GM19455 (cell line): ENCODE data around the gene TMEM63B.
"Not testable (repeated sequence)": the region's sequence is repeated elsewhere in the genome, so short reads cannot be mapped to it uniquely, and the experiment has no call there.

Experiments used
- ATAC-seq: cut with Tn5 transposase; IDR thresholded peaks from one replicate; pipeline ENCODE4 v1.9.1; 2021; ENCODE audit not compliant: unreplicated experiment

TMEM63B gene

GRCh38 chr6:44142835-44143234, 15.5 kb downstream of the TMEM63B start:
- ATAC-seq, result no peak

DNA sequence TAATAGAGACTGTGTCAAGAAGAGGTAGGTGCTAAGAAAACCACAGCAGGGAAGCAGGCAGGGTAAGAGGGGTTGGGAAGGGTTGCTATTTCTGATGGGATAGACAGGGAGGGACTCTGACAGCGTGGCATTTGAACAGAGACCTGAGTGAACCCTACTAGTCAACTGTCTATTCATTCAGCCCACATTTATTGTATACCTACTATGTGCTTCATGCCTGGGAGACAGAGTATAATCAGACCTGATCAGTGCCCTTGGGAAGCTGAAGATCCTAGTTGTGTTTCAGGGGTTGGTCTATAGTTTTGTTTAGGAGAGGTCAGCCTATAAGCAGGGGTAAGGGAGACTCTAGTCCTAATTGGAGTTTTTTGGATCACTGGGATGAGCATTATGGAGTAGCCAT, 16.4 kb downstream of the TMEM63B start:
- ATAC-seq, result no peak

- not testable (repeated sequence) for ATAC-seq
These were observed 17.2 kb downstream of the TMEM63B start for GRCh38 chr6:44144536-44144935.

DNA sequence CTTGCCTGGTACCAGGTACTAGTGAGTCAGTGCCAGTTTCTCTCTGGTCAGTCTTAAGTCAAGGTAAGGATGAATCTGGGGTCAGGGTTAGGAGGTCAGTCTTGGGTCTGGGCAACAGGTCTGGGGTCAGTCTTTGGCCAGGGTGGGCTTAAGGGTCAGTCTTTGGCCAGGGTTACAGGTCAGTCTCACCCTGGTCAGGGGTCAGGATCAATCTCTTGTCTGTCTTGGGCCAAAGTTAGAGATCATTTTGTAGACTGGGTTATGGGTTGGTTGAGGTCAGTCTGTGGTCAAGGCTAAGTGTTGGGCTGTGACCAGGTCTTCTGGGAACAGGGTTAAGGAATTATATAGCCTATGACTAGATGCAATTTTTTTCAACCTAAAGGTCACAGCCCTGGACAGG, 18.5 kb downstream of the TMEM63B start:
- ATAC-seq, result no peak

GRCh38 chr6:44146685-44147084, 19.3 kb downstream of the TMEM63B start:
- no peak for ATAC-seq

- ATAC-seq, result no peak
These were observed 19.9 kb downstream of the TMEM63B start for GRCh38 chr6:44147256-44147655.

DNA sequence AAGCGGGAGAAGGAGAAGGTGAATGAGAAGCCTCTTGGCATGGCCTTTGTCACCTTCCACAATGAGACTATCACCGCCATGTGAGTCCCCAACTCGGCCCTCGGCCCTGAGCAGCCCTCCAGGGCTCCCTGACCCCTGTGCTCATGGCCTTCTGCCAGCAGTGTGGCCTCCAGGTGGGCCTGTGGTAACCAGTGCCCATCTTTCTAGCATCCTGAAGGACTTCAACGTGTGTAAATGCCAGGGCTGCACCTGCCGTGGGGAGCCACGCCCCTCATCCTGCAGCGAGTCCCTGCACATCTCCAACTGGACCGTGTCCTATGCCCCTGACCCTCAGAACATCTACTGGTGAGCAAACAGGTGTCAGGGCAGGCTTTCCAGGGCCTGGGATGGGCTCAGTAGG, 21.0 kb downstream of the TMEM63B start:
- no peak for ATAC-seq

- ATAC-seq, result no peak
These were observed 22.1 kb downstream of the TMEM63B start for GRCh38 chr6:44149369-44150012.

DNA sequence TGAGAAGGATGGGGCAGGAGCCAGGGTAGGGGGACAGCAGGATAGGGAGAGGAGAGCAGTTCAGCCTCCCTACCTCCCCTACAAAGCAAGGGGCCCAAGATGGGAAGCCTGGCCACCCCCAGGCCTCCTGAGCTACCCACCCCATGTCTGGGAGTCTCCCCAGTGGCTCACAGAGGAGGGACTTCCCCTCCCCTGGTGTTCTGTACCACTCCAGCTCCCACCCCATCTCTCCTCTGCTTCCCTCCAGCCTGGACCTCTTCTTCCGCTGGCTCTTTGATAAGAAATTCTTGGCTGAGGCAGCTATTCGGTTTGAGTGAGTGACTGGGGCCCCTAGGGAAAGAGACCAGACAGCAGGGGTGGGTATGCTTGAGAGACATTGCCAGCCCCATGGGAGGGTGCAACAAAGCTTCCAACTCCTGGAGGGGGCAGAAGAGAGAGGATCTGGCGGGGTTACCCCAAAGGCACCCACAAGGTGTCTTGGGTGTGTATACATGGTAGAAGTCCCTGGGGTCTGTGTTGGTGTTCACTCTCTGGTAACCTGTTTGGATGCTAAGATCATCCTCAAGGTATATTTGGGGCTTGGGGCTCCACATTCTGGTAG, 23.1 kb downstream of the TMEM63B start:
- ATAC-seq, result no peak

DNA sequence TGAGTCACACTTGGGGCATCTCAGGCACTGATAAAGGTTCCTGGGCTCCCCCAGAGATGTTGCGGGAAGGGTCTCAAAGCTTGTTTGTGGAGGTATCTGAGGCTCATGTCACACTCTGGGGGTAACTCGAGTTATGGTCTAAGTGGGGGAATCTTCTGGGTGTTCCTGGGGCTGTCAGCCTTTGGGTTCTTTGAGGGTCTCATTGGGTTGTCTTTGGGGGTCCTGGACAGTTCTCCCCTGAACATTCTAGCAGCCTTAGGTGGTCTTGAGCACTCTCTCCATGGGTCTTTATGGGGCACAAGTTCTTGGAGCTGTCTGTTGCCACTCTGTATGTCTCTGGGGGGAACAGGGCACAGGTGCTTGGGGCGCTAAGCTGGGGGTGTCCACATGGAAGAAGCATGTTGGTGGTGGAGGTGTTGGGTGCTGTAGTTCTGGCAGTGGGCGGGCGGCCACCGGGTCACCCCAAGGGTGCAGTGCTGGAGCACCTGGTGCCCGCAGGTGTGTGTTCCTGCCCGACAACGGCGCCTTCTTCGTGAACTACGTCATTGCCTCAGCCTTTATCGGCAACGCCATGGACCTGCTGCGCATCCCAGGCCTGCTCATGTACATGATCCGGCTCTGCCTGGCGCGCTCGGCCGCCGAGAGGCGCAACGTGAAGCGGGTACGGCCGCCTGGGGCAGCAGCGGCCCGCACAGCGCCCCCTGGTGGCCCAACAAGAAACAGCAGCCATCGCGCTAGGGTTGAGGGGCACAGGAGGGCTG, 24.2 kb downstream of the TMEM63B start:
- ATAC-seq, result peak; percentile 69

DNA sequence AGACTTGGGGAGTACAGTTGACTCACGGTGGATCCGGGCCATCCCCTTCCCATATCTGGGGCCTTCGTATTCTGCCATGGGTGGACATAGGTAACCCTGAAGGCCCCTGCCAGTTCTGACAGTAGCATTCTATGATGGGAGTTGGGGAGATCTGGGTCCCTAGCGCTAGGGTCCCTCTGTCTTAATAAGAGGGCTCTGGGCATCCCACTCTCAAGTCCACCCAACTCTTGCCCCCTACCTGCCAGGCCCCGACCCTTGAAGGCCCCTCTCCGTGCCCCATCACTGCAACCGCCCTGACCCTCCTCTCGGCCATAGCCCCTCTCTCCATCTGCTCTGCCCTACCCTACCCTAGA, 24.7 kb downstream of the TMEM63B start:
- no peak for ATAC-seq

DNA sequence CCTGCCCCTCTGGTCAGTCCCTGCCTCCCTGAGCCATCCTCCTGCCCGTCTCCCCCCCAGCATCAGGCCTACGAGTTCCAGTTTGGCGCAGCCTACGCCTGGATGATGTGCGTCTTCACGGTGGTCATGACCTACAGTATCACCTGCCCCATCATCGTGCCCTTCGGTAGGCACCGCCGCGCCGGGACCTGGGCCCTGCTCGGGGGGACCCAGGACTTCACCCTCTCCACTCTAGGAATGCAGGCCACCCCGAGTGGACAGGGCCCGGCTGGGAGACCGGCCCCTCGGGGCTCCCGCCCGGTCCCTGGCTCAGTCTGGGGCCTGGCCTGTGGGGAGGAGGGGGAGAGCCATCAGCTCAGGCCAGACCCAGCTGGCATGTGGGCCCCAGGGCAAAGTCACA, 25.2 kb downstream of the TMEM63B start:
- no peak for ATAC-seq

DNA sequence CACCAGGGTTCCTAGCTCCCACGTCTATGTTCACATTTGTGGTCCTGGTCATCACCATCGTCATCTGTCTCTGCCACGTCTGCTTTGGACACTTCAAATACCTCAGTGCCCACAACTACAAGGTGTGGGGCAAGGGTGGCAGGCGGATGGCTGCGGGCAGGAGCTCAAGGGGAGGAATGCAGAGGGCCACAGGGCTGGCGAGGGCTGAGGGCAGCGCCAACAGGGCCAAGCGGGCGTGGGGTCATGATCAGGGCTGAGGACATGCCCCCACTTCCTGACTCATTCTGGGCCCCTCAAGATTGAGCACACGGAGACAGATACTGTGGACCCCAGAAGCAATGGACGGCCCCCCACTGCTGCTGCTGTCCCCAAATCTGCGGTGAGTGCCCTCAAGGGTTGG, 26.7 kb downstream of the TMEM63B start:
- ATAC-seq, result no peak

GRCh38 chr6:44156494-44157151, 29.3 kb downstream of the TMEM63B start:
- ATAC-seq, result no peak

DNA sequence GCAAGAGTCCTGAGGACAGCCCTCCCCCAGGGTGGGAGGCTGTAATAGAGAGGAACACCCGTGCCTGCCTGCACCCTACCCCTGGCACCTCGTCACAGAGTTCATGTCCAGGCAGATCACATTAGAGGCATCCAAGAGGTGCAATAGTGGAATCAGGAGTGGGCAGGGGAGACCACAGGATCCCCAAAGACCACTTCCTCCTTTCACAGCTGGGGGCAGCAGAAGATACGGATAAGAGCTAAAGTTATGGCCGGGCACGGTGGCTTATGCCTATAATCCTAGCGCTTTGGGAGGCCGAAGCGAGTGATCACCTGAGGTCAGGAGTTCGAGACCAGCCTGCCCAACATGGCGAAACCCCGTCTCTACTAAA, 29.8 kb downstream of the TMEM63B start:
- ATAC-seq, result no peak

GRCh38 chr6:44158770-44159228, 31.4 kb downstream of the TMEM63B start, which contains the start of gene CAPN11:
CAPN11 (plus strand) TSS chr6:44158820; CDS start chr6:44158849, 29 bp downstream.
- no peak for ATAC-seq

- no peak for ATAC-seq
These were observed 34.6 kb downstream of the TMEM63B start for GRCh38 chr6:44161997-44162338.

- ATAC-seq, result no peak
These were observed 35.7 kb downstream of the TMEM63B start for GRCh38 chr6:44162876-44163625.

DNA sequence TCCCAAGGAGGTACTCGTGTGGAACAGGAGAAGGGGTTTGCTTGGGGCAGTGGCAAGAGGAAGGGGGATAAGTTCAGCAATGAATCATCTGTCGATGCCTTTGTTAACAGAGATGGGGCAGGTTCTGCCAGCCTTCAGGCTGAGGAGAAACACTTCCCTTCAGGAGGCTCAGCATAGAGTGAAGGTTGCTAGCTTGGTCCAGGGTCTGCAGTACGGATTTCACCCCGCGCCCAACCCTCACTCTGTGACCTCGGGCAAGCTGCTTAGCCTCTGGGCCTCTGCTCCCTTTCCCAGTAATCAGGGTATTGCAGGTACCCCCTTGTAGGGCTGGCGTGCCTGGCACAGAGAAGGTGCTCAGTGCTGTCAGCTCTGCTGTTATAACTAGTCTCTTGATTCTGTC, 38.8 kb downstream of the TMEM63B start:
- no peak for ATAC-seq

- no peak for ATAC-seq
These were observed 39.3 kb downstream of the TMEM63B start for GRCh38 chr6:44166591-44167184.

DNA sequence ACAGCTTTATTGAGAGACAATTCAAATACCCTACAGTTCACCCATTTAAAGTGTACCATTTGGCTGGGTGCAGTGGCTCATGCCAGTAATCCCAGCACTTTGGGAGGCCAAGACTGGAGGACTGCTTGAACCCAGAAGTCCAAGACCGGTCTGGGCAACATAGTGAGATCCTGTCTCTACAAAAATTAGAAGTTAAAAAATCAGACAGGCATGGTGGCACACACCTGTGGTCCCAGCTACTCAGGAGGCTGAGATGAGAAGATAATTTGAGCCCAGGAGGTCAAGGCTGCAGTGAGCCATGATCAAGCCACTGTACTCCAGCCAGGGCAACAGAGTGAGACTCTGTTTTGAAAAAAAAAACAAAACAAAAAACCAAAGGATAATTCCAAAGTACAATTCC, 40.2 kb downstream of the TMEM63B start:
- ATAC-seq, result no peak
